Activated naive CD8-positive, alpha-beta T cell treated with anti-CD3 and anti-CD28 coated beads, Interleukin-2, amount 50 U/mL, for 24 hours (primary cell): Measurements from ENCODE around the gene DGKI.

Experiments
- ATAC-seq: fragments of 150-1000 bp; cut with Tn5 transposase; one replicate; pipeline ENCODE4 v1.10.0; 2021
- DNase-seq: peaks from one replicate; pipeline ENCODE4 v3.0.0; 2021
- H3K27ac Mint-ChIP-seq: one replicate; pipeline ENCODE4 v1.8.0; 2021; ENCODE audit warnings: mild to moderate bottlenecking, mixed read lengths
- H3K27me3 Mint-ChIP-seq: one replicate; pipeline ENCODE4 v1.8.0; 2021; ENCODE audit warnings: mixed read lengths
- H3K36me3 Mint-ChIP-seq: one replicate; pipeline ENCODE4 v1.8.0; 2021; ENCODE audit warnings: low read depth, mixed read lengths
- H3K4me1 Mint-ChIP-seq: one replicate; pipeline ENCODE4 v1.8.0; 2021; ENCODE audit warnings: mixed read lengths
- H3K4me3 Mint-ChIP-seq: one replicate; pipeline ENCODE4 v1.8.0; 2021; ENCODE audit warnings: mild to moderate bottlenecking, moderate library complexity, mixed read lengths
- H3K9me3 Mint-ChIP-seq: one replicate; pipeline ENCODE4 v1.8.0; 2021; ENCODE audit warnings: mixed read lengths

Gene DGKI

DNA sequence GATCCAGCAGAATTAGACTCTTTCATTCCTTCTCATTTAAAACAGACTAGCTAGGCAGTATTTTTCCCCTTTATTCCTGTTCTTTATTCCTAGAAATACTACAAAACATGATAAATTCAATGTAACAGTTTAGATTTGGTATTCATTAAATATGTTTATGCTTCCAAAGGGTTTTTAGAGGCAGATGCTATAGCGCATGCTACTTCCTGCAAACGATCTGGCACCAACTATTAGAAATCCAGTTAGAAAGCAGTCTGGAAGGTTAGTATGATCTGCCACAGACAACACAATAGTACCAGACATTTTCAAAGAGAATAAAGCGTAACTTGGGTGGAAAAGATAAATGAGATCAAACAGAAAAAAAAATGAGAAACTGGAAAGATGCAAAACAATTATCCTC is 439.7 kb downstream of the DGKI start:
- H3K4me3 Mint-ChIP-seq, result no peak overlapping the region
- no peak overlapping the region for H3K27ac Mint-ChIP-seq
- DNase-seq, result no peak
- H3K36me3 Mint-ChIP-seq, result no peaks in the 10 kb centered on the region
- ATAC-seq, result no peak
- H3K27me3 Mint-ChIP-seq, result no peaks in the 10 kb centered on the region
- H3K4me1 Mint-ChIP-seq, result no peaks in the 10 kb centered on the region
- no peaks in the 10 kb centered on the region for H3K9me3 Mint-ChIP-seq

DNA sequence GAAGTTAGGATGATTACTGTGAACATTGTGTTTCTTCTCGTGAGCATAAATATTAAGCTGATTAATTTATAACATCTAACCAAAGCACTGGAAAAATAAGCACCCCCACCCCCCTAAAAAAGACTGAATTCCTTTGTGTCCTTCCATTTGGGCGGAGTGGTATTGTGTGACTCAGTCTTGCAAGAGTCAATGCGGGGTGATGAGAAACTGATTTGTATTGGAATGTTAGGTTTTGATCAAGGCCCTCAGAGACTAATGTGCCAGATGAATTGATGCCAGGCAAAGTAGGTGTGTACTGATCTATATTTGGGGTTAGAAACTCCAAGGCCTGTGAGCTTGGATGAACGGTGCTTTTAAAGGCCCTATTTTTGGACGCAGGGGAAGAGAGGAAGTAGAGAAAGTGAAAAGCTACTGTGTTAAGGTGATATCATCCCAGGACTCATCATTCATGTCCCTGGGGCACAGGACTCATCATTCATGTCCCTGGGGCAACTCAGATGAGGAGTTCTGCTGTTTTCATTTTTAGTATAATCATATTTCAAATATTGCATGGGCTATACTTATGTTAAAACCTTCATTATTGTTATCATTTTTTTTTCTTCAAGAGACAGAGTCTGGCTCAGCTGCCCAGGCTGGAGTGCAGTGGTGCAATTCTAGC is 442.0 kb downstream of the DGKI start:
- Mint-ChIP-seq H3K4me3 (no peak overlapping the region), H3K27ac (no peak overlapping the region), H3K4me1 (no peaks in the 10 kb centered on the region), H3K9me3 (no peaks in the 10 kb centered on the region), H3K36me3 (no peaks in the 10 kb centered on the region), H3K27me3 (no peaks in the 10 kb centered on the region)
- DNase-seq (no peak), ATAC-seq (no peak)

DNA sequence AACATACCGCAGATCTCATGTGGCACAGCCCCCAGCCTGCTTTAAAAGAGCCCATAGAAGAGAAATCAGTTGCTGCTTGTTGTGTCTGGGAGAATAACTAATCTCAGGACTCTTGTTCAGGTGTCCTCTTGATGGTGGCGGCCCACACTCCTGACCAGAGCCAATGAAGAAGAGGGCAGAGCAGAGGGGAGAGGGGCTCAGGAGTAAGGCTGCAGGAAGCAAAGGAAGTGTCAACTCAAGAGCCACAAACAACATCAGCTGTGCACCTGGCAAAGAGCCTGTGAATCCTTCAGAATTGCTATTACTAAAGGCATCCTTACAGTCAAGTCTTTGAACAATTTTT is 443.4 kb downstream of the DGKI start:
- H3K4me3 Mint-ChIP-seq, result no peak overlapping the region
- H3K27me3 Mint-ChIP-seq, result no peaks in the 10 kb centered on the region
- no peak for ATAC-seq

DNA sequence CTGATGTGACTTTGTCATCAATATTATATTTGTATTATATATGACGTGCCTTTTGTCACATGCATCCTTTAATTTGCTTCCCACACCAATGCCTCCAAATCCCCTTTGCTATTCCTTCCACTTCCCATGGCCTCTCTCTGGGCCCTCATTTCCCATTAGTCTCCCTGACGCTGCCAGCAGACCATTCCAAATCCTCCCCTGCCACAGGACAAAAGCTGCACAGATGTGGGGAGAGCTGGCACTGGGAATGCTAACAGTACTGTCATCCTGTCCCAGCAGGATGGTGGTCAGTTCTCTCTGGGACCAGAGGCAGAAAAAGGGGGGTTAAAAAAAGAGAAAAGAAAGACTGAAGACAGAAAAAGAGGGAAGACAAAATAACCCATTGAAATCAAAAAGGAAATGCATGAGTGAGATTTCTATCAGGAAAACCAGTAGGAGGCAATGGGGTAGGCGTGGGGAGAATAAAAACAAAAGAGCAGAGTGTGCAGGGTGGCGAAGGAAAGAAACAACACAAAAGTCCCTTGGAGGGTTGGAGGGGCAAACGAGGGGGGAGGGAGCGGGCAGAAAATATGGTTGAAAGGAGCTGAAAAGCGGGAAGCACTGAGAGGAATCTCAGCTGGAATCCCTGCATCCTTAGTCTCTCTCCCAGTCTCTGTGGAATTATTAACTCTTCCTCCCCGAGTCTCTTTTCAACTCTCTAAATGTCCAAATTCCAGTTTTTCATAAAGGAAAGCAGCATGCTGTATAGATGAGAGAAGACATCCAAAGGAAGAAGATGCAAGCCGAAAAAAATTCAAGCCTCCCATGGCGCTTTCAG is 444.0 kb downstream of the DGKI start:
- Mint-ChIP-seq H3K36me3 (no peaks in the 10 kb centered on the region), H3K27me3 (no peaks in the 10 kb centered on the region), H3K9me3 (no peaks in the 10 kb centered on the region), H3K27ac (no peak overlapping the region), H3K4me3 (no peak overlapping the region), H3K4me1 (no peaks in the 10 kb centered on the region)
- ATAC-seq (no peak), DNase-seq (no peak)

More for the DNA sequence above, 443.4 kb downstream of the DGKI start:
- Mint-ChIP-seq H3K9me3 (no peaks in the 10 kb centered on the region), H3K36me3 (no peaks in the 10 kb centered on the region), H3K4me1 (no peaks in the 10 kb centered on the region), H3K27ac (no peak overlapping the region)
- DNase-seq, result no peak

DNA sequence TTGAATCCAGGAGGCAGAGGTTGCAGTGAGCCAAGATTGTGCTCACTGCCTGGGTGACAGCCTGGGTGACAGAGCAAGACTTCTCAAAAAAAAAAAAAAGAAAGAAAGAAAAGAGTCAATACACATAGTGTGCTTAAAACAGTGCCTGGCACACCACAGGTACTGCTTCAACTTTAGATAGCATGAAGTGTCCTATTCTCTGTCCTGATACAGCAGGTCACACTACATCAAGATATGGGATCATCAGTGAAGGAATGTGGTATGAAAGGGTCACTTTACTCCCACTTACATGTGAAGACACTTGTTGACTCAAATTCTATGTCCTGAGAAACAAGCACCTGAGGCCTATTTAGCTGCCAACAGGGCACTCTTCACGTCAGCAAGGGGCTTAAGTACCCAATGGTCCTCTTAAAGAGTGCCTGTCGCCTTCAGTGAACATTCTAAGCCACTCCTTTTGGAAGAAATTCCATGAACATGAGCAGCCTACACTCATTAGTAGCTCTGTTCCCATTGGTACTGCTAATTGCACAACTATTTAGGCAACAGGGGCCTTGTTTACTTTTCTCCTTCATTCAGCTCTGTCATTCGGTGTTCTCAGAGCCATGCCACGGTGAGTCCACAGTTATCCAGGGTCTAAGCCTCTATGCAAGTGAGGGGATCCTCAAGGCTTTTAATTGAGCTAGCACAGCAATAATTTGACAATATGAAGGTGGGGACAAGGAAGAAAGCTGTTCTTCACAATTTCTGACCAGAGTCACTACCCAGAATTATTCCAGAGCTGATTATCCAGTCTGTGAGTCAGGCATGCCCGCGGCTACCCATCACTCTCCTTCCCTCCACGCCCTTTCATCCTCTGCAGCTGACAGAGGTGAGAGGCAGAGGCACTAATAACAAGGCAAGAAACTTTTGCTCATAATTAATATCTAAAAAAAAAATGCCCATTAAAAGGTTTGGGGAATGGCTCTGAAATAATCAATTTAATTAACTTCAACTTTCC is 446.6 kb downstream of the DGKI start:
- H3K27ac Mint-ChIP-seq, result no peak overlapping the region
- H3K4me3 Mint-ChIP-seq, result no peak overlapping the region
- no peaks in the 10 kb centered on the region for H3K27me3 Mint-ChIP-seq
- DNase-seq, result no peak
- ATAC-seq, result no peak
- no peaks in the 10 kb centered on the region for H3K9me3 Mint-ChIP-seq
- H3K4me1 Mint-ChIP-seq, result no peaks in the 10 kb centered on the region
- no peaks in the 10 kb centered on the region for H3K36me3 Mint-ChIP-seq

DNA sequence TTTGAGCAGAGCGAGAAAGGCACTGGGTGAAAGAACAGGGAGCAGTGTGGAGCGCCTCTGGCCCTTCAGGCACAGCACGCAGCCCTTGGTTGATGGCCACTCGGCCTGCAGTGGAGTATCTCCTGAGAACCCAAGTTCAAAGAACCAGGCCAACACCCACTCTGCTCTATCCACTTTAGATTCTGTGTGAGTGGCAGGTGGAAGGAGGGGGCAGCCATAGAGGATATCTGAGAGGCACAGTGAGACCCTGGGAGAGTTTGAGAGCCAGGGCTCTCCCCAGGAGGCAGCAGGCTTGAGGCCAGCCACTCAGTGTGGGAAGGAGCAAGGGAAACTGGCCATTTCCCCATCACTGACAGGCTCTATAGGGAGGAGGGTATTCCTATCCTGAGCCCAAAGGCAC is 450.7 kb downstream of the DGKI start:
- ATAC-seq (no peak), DNase-seq (no peak)
- H3K9me3 Mint-ChIP-seq, result peaks cover 4% of the 10 kb centered on the region
- H3K4me1 Mint-ChIP-seq, result no peaks in the 10 kb centered on the region
- H3K4me3 Mint-ChIP-seq, result no peak overlapping the region
- no peak overlapping the region for H3K27ac Mint-ChIP-seq
- H3K27me3 Mint-ChIP-seq, result no peaks in the 10 kb centered on the region
- no peaks in the 10 kb centered on the region for H3K36me3 Mint-ChIP-seq

DNA sequence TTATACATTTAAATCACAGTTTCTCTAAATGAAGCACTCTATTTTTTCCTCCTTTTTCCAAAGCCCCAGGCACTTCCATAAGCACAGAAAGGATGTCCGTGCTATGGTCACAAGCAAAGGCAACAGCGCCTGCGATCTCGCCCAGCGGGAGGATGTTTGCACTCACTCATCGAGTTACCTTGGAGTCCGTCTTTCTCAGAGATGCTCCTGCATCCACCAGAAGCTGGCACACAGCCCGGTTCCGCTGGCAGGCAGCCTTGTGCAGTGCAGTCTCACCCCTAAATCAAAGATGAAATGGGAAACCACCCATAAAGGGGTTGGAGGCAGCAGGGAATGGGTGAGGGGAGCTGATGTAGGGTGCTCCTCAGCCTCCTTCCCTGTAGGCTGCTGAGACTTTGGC is 451.4 kb downstream of the DGKI start:
- Mint-ChIP-seq H3K27me3 (no peaks in the 10 kb centered on the region), H3K4me3 (no peak overlapping the region), H3K36me3 (no peaks in the 10 kb centered on the region), H3K9me3 (peaks cover 4% of the 10 kb centered on the region), H3K27ac (no peak overlapping the region), H3K4me1 (no peaks in the 10 kb centered on the region)
- no peak for DNase-seq
- ATAC-seq, result no peak

DNA sequence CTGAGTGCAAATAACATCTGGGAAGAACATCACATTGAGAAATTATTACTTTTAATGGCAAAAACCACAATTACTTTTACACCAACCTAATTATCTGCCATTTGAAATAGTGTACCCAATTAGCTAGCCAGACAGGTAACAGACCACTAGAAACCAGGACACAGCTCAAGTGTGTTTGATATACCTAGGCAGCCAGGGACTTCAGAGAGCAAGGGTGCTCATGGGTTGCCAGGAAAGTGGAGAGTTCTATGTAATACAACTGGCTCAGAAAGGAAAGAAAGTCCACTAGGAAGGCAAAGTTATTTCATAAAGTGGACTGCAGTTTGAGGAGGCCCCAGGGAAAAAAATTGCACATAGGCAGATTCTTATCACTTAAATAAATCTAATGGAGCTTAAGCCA is 453.2 kb downstream of the DGKI start:
- H3K36me3 Mint-ChIP-seq, result no peaks in the 10 kb centered on the region
- ATAC-seq, result no peak
- H3K4me3 Mint-ChIP-seq, result no peak overlapping the region
- H3K9me3 Mint-ChIP-seq, result peaks cover 8% of the 10 kb centered on the region
- H3K4me1 Mint-ChIP-seq, result no peaks in the 10 kb centered on the region
- no peak for DNase-seq
- no peaks in the 10 kb centered on the region for H3K27me3 Mint-ChIP-seq
- H3K27ac Mint-ChIP-seq, result no peak overlapping the region

DNA sequence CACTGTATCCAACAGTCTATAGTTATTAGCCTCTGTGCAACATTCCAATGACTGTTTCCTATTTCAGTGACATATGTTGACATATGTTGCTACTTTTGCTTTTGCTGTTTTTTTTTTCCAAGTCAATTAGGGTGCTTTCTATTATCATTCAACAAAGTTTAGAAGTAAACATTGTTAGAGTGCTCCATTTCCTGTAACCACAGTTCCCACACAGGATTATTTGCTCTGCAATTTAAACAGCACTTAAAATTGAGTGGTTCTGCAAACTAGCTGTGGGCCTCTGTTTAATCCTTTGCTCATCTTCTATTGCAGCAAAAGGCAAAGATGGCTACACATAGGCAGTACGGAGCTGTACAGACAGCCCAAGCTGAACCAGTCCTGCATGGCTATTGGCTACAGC is 456.7 kb downstream of the DGKI start:
- Mint-ChIP-seq H3K36me3 (no peaks in the 10 kb centered on the region), H3K4me1 (no peaks in the 10 kb centered on the region), H3K27ac (no peak overlapping the region), H3K9me3 (peaks cover 12% of the 10 kb centered on the region), H3K27me3 (no peaks in the 10 kb centered on the region), H3K4me3 (no peak overlapping the region)
- ATAC-seq (no peak), DNase-seq (no peak)

DNA sequence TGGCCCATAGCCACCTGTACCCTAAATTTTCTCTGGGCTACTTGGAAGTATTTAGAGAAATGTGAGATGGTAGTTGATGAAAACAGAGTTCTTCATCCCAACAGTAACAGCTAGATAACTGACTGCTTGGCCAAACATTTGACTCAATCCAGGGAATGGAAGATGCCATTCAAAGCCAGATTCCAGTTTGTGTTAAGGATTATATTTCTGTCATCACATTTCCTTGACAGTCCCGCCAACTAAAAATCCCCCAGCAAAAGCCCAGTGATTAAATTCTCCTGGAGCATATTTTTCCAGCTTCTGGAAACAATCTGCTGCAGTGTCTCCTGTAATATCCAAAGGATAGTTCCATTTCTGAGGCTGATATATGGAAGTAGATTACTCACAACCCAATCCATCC is 457.9 kb downstream of the DGKI start:
- no peak for ATAC-seq
- no peak for DNase-seq
- H3K27me3 Mint-ChIP-seq, result no peaks in the 10 kb centered on the region
- no peak overlapping the region for H3K4me3 Mint-ChIP-seq
- H3K27ac Mint-ChIP-seq, result no peak overlapping the region
- H3K9me3 Mint-ChIP-seq, result peaks cover 12% of the 10 kb centered on the region
- no peaks in the 10 kb centered on the region for H3K36me3 Mint-ChIP-seq
- no peaks in the 10 kb centered on the region for H3K4me1 Mint-ChIP-seq

DNA sequence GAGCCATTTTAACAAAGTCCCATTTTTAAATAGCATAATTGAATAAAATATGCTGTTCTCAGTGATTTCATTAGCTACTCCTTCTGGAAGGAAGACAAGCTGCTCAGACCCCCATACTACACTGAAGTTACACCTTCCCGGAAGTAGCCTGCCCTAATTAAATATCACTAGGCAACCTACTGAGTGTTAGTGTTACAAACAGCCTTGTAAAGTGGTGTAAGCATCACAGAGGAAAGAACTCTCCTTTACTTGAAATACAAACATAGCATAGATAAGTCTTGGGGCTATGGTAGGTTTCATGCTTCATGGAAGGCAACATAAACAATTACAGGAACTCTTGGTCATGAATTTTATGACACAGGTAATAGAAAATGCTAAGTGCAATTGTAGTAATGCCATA is 459.8 kb downstream of the DGKI start:
- Mint-ChIP-seq H3K9me3 (peaks cover 8% of the 10 kb centered on the region), H3K27ac (no peak overlapping the region), H3K36me3 (no peaks in the 10 kb centered on the region), H3K4me1 (no peaks in the 10 kb centered on the region), H3K27me3 (no peaks in the 10 kb centered on the region), H3K4me3 (no peak overlapping the region)
- ATAC-seq, result no peak
- DNase-seq, result no peak

DNA sequence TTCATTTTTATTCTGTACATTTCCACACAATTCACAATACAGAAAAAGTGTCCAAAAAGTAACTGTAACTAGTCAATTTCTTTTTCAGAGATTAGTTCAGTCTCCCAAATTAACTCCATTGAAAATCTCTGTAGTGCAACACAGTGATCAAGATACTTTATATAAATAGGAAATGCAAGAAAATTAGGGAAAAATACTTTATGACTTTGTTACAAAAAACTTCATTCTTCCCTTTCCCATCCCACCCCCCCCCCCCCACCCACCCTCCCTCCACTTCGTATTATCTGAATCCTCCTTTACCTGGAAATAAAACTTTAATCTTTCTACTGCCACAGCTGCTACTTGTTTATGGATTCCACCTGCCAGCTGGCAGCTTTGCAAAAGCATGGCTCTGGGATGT is 465.7 kb downstream of the DGKI start:
- no peaks in the 10 kb centered on the region for H3K27me3 Mint-ChIP-seq
- H3K4me1 Mint-ChIP-seq, result no peaks in the 10 kb centered on the region
- H3K36me3 Mint-ChIP-seq, result no peaks in the 10 kb centered on the region
- H3K9me3 Mint-ChIP-seq, result peaks cover 9% of the 10 kb centered on the region
- ATAC-seq (no peak), DNase-seq (no peak)
- H3K27ac Mint-ChIP-seq, result no peak overlapping the region
- H3K4me3 Mint-ChIP-seq, result no peak overlapping the region

DNA sequence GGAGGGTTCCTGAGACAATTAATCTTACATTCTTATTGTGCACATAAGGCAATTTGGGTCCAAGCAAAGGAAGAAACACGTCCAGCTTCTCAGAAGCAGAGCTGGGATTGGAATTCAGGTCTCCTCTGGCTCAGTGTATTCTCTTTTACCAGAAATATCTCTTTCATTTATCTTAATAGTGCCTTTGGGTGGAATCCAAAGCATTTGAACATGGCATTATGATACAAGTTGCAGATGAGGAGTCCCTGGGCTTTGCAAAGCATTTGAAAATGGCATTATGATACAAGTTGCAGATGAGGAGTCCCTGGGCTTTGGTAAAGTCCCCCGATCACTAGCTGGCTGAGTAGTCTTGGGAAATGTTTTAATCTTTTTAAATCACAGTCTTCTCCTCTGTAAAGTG is 473.3 kb downstream of the DGKI start:
- ATAC-seq, result no peak
- DNase-seq, result no peak
- no peaks in the 10 kb centered on the region for H3K36me3 Mint-ChIP-seq
- peaks cover 5% of the 10 kb centered on the region for H3K9me3 Mint-ChIP-seq
- H3K27me3 Mint-ChIP-seq, result no peaks in the 10 kb centered on the region
- H3K27ac Mint-ChIP-seq, result no peak overlapping the region
- no peak overlapping the region for H3K4me3 Mint-ChIP-seq
- H3K4me1 Mint-ChIP-seq, result no peaks in the 10 kb centered on the region

DNA sequence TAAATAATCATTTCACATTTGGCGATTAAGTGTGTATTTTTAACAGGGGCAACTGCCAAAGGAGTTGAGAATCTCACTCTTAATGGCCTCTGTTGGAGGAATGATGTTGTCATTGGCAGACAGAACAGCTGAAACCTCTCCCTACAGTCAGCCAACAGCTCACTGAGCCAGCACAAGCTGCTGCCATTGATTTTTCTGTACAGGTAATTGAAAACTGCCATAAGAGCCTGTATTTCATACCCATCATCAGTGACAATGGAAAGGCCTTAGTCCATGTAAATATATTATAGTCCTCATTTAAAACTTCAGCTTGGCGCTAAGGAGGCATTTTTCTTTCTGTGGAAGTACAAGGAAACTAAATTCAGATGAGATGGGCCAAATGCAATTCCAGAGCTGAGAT is 475.2 kb downstream of the DGKI start:
- Mint-ChIP-seq H3K4me1 (no peaks in the 10 kb centered on the region), H3K27me3 (no peaks in the 10 kb centered on the region), H3K36me3 (no peaks in the 10 kb centered on the region), H3K27ac (no peak overlapping the region), H3K4me3 (no peak overlapping the region), H3K9me3 (no peaks in the 10 kb centered on the region)
- DNase-seq (no peak), ATAC-seq (no peak)

DNA sequence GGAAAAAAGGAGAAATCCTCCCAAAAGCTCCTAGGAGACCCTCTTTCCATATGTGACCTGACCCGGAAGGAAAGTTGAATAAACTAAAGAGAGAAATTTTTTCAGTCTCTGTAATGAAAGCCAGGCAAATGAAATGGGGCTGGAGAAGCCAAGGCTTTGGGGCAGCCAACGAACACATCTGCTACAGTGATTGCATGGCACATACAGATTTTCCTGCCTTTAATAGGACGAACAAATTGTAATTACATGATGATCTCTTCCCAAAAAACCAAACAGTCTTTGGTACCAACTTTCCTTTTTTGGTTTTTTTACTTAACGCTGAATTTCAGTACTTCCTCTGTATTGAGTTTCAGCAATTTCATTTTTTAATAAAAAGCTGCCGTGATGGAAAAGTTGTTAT is 479.8 kb downstream of the DGKI start:
- peaks cover 6% of the 10 kb centered on the region for H3K9me3 Mint-ChIP-seq
- no peak for ATAC-seq
- no peaks in the 10 kb centered on the region for H3K27me3 Mint-ChIP-seq
- H3K36me3 Mint-ChIP-seq, result no peaks in the 10 kb centered on the region
- H3K4me1 Mint-ChIP-seq, result no peaks in the 10 kb centered on the region
- H3K27ac Mint-ChIP-seq, result no peak overlapping the region
- no peak overlapping the region for H3K4me3 Mint-ChIP-seq
- DNase-seq, result no peak
